ENCODE measurements around the gene NCS1.

- no peak for TF ChIP-seq POLR2AphosphoS5 (IDR thresholded peaks at IDR 0.05; ENCODE audit: low read depth, low read length)
- no peak for TF ChIP-seq REST (IDR thresholded peaks at IDR 0.05; ENCODE audit: insufficient read depth in 1 of 2, low read depth in 2 of 2, low read length in 2 of 2)
- no peak for TF ChIP-seq SIN3A (IDR thresholded peaks at IDR 0.05; ENCODE audit: borderline replicate concordance, insufficient read depth, low read length)
- no peak for TF ChIP-seq TAF1 (IDR thresholded peaks at IDR 0.05; ENCODE audit: borderline replicate concordance, insufficient read depth, low read length)
- TF ChIP-seq FOXP2 (optimal IDR thresholded peaks at IDR 0.05; ENCODE audit: borderline replicate concordance, extremely low read depth, extremely low read length, insufficient read depth): no peak
These were observed 39.5 kb downstream of the NCS1 start for GRCh38 chr9:130211548-130212226.
